Thymus (tissue), 14 donors: Measurements from ENCODE around the gene OR51B2. TPM values are rescaled to one million over a fixed set of nuclear protein-coding genes. Genes with fewer than 3 reads are reported as not detected.
"Not testable (repeated sequence)": the region's sequence is repeated elsewhere in the genome, so short reads cannot be mapped to it uniquely, and the experiment has no call there.

ENCODE experiments used
- DNase-seq, 9 donors: peaks; one replicate each; pipeline ENCODE4 v3.0.0-alpha.2; 2013; ENCODE audit warnings: low spot score in 9 of 9, low read depth in 6 of 9, missing footprints in 1 of 9
- H3K27ac ChIP-seq, 2 donors: one replicate each; pipeline ENCODE4 v1.5.1; 2013; ENCODE audit warnings: control low read depth in 1 of 2, low read depth in 1 of 2, low read length in 1 of 2, mild to moderate bottlenecking in 1 of 2, moderate library complexity in 1 of 2
- H3K27me3 ChIP-seq, 2 donors: one replicate each; pipeline ENCODE4 v1.5.1; 2013; ENCODE audit warnings: low read length in 1 of 2; ENCODE audit not compliant: control insufficient read depth in 2 of 2, insufficient read depth in 1 of 2
- H3K36me3 ChIP-seq, 2 donors: one replicate each; pipeline ENCODE4 v1.5.1; 2013; ENCODE audit warnings: low read length in 1 of 2, mild to moderate bottlenecking in 1 of 2, moderate library complexity in 1 of 2; ENCODE audit not compliant: control insufficient read depth in 2 of 2, insufficient read depth in 2 of 2
- H3K4me1 ChIP-seq, 2 donors: one replicate each; pipeline ENCODE4 v1.5.1; 2013; ENCODE audit warnings: low read length in 2 of 2; ENCODE audit not compliant: control insufficient read depth in 2 of 2, insufficient read depth in 2 of 2
- H3K4me3 ChIP-seq, 2 donors: one replicate each; pipeline ENCODE4 v1.5.1; 2013; ENCODE audit warnings: low read length in 2 of 2, control low read depth in 1 of 2, mild to moderate bottlenecking in 1 of 2
- H3K9me3 ChIP-seq, 2 donors: one replicate each; pipeline ENCODE4 v1.5.1; 2013; ENCODE audit warnings: low read length in 1 of 2, mild to moderate bottlenecking in 1 of 2; ENCODE audit not compliant: control insufficient read depth in 2 of 2, insufficient read depth in 1 of 2
- WGBS: extraction: QIAGEN DNeasy Blood & Tissue Kit; methylation state at CpG from one replicate; pipeline ENCODE4 v1.1.7; 2013; 5-methylcytosine and 5-hydroxymethylcytosine counted together
- long read RNA-seq, 10 donors: transcript quantifications; one replicate each; lab custom pipeline, GENCODE V29; 2026
- polyA plus RNA-seq: library from polyadenylated mRNA; stranded (reverse); fragments of 200-250 nt; gene quantifications from one replicate; pipeline ENCODE4 v1.2.3, GENCODE V29; 2013
- total RNA-seq: library from RNA; stranded (reverse); fragments of 120-200 nt; gene quantifications from one replicate; pipeline ENCODE4 v1.2.4, GENCODE V29; 2013
- donor health status: healthy.

OR51B2 gene, protein sequence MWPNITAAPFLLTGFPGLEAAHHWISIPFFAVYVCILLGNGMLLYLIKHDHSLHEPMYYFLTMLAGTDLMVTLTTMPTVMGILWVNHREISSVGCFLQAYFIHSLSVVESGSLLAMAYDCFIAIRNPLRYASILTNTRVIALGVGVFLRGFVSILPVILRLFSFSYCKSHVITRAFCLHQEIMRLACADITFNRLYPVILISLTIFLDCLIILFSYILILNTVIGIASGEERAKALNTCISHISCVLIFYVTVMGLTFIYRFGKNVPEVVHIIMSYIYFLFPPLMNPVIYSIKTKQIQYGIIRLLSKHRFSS
- total RNA-seq (not detected), polyA plus RNA-seq (0.07 TPM)
- long read RNA-seq, donor 1, result 0 reads
- long read RNA-seq, donor 2, result 0 reads
- long read RNA-seq, donor 3, result 0 reads
- long read RNA-seq, donor 4, result 0 reads
- long read RNA-seq, donor 5, result 0 reads
- long read RNA-seq, donor 6, result 0 reads
- long read RNA-seq, donor 7, result 0 reads
- long read RNA-seq, donor 8, result 0 reads
- long read RNA-seq, donor 9, result 0 reads
- long read RNA-seq, donor 10, result 0 reads

- H3K27ac ChIP-seq, result no peak within 1 kb of the TSS
- 79% methylated on average over 3 of the region's 3 CpGs for WGBS
- H3K4me1 ChIP-seq, result no peaks in the 10 kb centered on the region
- no peaks in the 10 kb centered on the region for H3K27me3 ChIP-seq
- no peak for DNase-seq
- no peak within 1 kb of the TSS for H3K4me3 ChIP-seq
- H3K36me3 ChIP-seq, result no peaks in the 10 kb centered on the region
- no peaks in the 10 kb centered on the region for H3K9me3 ChIP-seq
Measured at GRCh38 chr11:5324197-5324596, at the start of gene OR51B2. TSS of gene OR51B2 (minus strand) at chr11:5324297. CDS start at chr11:5324297, 0 bp downstream.

DNA sequence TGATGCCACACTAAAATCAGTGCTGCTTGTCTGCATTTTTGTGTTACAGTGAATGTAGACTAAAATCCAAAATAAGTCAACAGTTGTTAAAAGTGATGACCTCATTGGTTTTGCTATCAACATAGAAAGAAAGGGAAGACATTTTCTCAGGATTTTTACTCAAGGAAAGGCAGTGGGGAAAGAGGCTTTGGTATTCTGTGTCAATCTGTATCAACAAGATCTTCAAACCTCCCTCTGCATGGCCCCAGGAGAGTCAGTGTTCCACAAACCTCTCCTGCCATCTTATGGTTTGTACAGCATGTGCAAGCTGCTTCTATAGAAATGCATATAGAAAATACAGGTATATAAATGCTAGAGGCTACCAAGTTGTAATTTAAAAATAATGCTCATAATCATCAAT lies 45.7 kb upstream of the OR51B2 start:
- no peaks in the 10 kb centered on the region for H3K4me1 ChIP-seq
- H3K27me3 ChIP-seq, result no peaks in the 10 kb centered on the region
- no peaks in the 10 kb centered on the region for H3K36me3 ChIP-seq
- peaks cover 0 to 4% of the 10 kb centered on the region in 2 donors for H3K9me3 ChIP-seq
- H3K4me3 ChIP-seq, result no peak overlapping the region
- no peak overlapping the region for H3K27ac ChIP-seq
- no peak for DNase-seq

GRCh38 chr11:5368502-5369043 lies 44.5 kb upstream of the OR51B2 start:
- Histone ChIP-seq H3K36me3 (no peaks in the 10 kb centered on the region), H3K27me3 (no peaks in the 10 kb centered on the region), H3K4me1 (no peaks in the 10 kb centered on the region), H3K9me3 (peaks cover 0 to 4% of the 10 kb centered on the region in 2 donors), H3K27ac (no peak overlapping the region), H3K4me3 (no peak overlapping the region)
- WGBS, result 62% methylated on average over 3 of the region's 3 CpGs
- DNase-seq, result no peak

GRCh38 chr11:5367448-5368074 lies 43.5 kb upstream of the OR51B2 start:
- 51% methylated on average over 2 of the region's 2 CpGs for WGBS
- Histone ChIP-seq H3K9me3 (no peaks in the 10 kb centered on the region), H3K36me3 (no peaks in the 10 kb centered on the region), H3K27me3 (no peaks in the 10 kb centered on the region), H3K4me1 (no peaks in the 10 kb centered on the region), H3K27ac (no peak overlapping the region), H3K4me3 (no peak overlapping the region)
- no peak for DNase-seq

GRCh38 chr11:5366856-5367255 lies 42.8 kb upstream of the OR51B2 start:
- no peak for DNase-seq
- Histone ChIP-seq H3K9me3 (no peaks in the 10 kb centered on the region), H3K27ac (no peak overlapping the region), H3K4me1 (no peaks in the 10 kb centered on the region), H3K4me3 (no peak overlapping the region), H3K27me3 (no peaks in the 10 kb centered on the region), H3K36me3 (no peaks in the 10 kb centered on the region)
- 0% methylated on average over 1 of the region's 1 CpG for WGBS

DNA sequence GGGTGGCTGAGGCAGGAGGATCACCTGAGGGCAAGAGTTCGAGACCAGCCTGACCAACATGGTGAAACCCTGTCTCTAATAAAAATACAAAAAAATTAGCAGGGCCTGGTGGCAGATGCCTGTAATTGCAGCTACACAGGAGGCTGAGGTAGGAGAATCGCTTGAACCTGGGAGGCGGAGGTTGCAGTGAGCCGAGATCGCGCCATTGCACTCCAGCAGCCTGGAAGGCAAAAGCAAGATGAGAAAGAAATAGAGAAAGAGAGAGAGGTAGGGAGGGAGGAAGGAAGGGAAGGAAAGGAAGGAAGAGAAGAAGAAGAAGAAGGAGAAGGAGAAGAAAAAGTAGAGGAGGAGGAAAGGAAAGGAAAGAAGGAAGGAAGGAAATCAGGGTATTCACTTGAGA lies 42.3 kb upstream of the OR51B2 start:
- not testable (repeated sequence) for DNase-seq, H3K36me3 ChIP-seq, H3K27ac ChIP-seq, H3K9me3 ChIP-seq, H3K4me3 ChIP-seq, H3K4me1 ChIP-seq, H3K27me3 ChIP-seq
- WGBS, result 80% methylated on average over 6 of the region's 6 CpGs

DNA sequence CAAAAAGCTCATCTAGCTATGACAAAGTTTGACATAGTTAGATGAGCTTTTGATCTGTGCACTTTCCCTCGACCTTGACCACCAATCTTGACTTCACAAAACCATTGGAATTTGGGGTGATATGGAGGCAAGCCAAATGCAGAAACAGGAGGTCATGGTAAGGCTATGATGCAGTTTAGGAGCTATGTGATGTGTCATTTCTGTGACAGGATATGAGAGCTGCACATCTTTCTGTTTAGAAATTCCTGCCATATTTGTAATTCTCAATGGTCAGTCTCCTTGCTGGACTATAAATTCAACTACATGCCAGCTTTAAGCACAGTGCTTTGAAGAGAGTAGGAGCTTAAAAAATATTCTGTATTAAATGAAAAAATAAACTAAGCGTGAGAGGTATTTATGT lies 40.1 kb upstream of the OR51B2 start:
- no peaks in the 10 kb centered on the region for H3K4me1 ChIP-seq
- H3K36me3 ChIP-seq, result no peaks in the 10 kb centered on the region
- no peaks in the 10 kb centered on the region for H3K9me3 ChIP-seq
- no peaks in the 10 kb centered on the region for H3K27me3 ChIP-seq
- 27% methylated on average over 2 of the region's 2 CpGs for WGBS
- DNase-seq, result no peak
- no peak overlapping the region for H3K27ac ChIP-seq
- H3K4me3 ChIP-seq, result no peak overlapping the region

GRCh38 chr11:5363679-5364078 lies 39.6 kb upstream of the OR51B2 start:
- Histone ChIP-seq H3K36me3 (no peaks in the 10 kb centered on the region), H3K27ac (no peak overlapping the region), H3K27me3 (no peaks in the 10 kb centered on the region), H3K4me1 (no peaks in the 10 kb centered on the region), H3K9me3 (no peaks in the 10 kb centered on the region), H3K4me3 (no peak overlapping the region)
- WGBS, result 94% methylated on average over 1 of the region's 1 CpG
- DNase-seq, result no peak

GRCh38 chr11:5362017-5362625 lies 38.0 kb upstream of the OR51B2 start:
- no peaks in the 10 kb centered on the region for H3K4me1 ChIP-seq
- no peak overlapping the region for H3K4me3 ChIP-seq
- no peaks in the 10 kb centered on the region for H3K9me3 ChIP-seq
- H3K36me3 ChIP-seq, result no peaks in the 10 kb centered on the region
- no peak for DNase-seq
- 62% methylated on average over 3 of the region's 3 CpGs for WGBS
- no peaks in the 10 kb centered on the region for H3K27me3 ChIP-seq
- no peak overlapping the region for H3K27ac ChIP-seq
